Hepatic stellate cell (primary cell): ENCODE data around the gene ERG.

Source experiments
- DNase-seq: peaks from one replicate; pipeline ENCODE4 v3.0.0; 2011; ENCODE audit warnings: low spot score

ERG gene

GRCh38 chr21:38434913-38435533 is 63.3 kb downstream of the ERG start:
- DNase-seq: peak; percentile 41

- DNase-seq: no peak
Measured at GRCh38 chr21:38433471-38433870, 64.8 kb downstream of the ERG start.

GRCh38 chr21:38430401-38430984 is 67.8 kb downstream of the ERG start:
- no peak for DNase-seq

- DNase-seq: no peak
Measured at GRCh38 chr21:38429011-38429410, 69.3 kb downstream of the ERG start.

- DNase-seq: no peak
Measured at GRCh38 chr21:38428211-38428610, 70.1 kb downstream of the ERG start.

- DNase-seq: no peak
Measured at GRCh38 chr21:38424305-38425019, 73.8 kb downstream of the ERG start.

GRCh38 chr21:38422082-38422481 is 76.2 kb downstream of the ERG start:
- no peak for DNase-seq

GRCh38 chr21:38420140-38420539 is 78.1 kb downstream of the ERG start:
- DNase-seq: no peak

GRCh38 chr21:38417726-38418125 is 80.6 kb downstream of the ERG start:
- no peak for DNase-seq

- DNase-seq: no peak
Measured at GRCh38 chr21:38416791-38417190, 81.5 kb downstream of the ERG start.

GRCh38 chr21:38413958-38414548 is 84.2 kb downstream of the ERG start:
- DNase-seq: no peak

- DNase-seq: no peak
Measured at GRCh38 chr21:38410466-38410865, 87.8 kb downstream of the ERG start.

GRCh38 chr21:38409907-38410306 is 88.4 kb downstream of the ERG start:
- no peak for DNase-seq

- no peak for DNase-seq
Measured at GRCh38 chr21:38404177-38404576, 94.1 kb downstream of the ERG start.

- no peak for DNase-seq
Measured at GRCh38 chr21:38402795-38403194, 95.5 kb downstream of the ERG start.

- DNase-seq: no peak
Measured at GRCh38 chr21:38402291-38402690, 96.0 kb downstream of the ERG start.

GRCh38 chr21:38401191-38401926 is 96.9 kb downstream of the ERG start:
- no peak for DNase-seq

GRCh38 chr21:38400195-38400919 is 97.9 kb downstream of the ERG start:
- no peak for DNase-seq

- DNase-seq: no peak
Measured at GRCh38 chr21:38399103-38399502, 99.2 kb downstream of the ERG start.

GRCh38 chr21:38396325-38396724 is 102.0 kb downstream of the ERG start:
- no peak for DNase-seq

GRCh38 chr21:38395581-38395980 is 102.7 kb downstream of the ERG start:
- DNase-seq: no peak

GRCh38 chr21:38392661-38393060 is 105.6 kb downstream of the ERG start:
- no peak for DNase-seq
